ENCODE results near the gene ITPKA. TPM values are rescaled to one million over a fixed set of nuclear protein-coding genes. Genes with fewer than 3 reads are reported as not detected.

ITPKA gene
- total RNA-seq, 1 experiment from 2014 or later: 6.3 TPM

DNA sequence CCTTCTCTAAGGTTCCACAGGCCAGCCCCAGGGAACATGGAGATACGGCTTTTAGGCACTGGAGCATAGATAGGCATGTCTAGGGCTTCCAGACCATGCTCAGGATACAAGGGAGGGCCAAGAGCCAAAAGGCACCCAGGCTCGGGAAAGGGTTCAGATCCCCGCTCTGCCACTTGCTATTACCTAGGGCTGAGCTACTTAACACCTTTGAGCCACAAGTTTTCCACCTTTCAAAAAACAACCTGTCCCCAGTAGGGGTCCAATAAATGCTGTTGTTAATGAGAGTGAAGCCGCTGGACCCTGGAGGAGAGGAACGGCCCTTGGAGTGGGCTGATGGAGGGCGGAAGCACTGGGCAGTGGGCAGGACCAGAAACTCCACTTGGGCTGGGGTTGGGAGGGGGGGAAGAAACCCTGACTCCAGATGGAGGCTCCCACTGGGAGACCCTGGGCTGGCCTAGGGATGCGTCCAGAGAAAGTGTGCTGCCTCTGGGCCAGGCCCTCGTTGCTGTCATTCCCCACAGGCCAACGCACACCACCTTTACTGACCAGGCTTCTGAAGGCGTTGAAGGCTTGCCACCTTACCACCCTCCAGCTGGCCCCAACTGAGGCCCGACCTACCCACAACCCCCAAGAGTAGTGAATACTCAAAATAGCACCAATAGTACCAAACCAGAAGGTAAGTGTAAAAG is 8.6 kb upstream of the ITPKA start:
- Histone ChIP-seq H3K27ac (ENCODE audit: low read length) (no peak overlapping the region), H3K36me3 (ENCODE audit: control insufficient read depth, insufficient read depth, low read length) (no peaks in the 10 kb centered on the region; the same call in 1 of the 2 replicates), H3K9me3 (ENCODE audit: control insufficient read depth, insufficient read depth, low read depth, low read length) (no peaks in the 10 kb centered on the region), H3K4me3 (ENCODE audit: low read depth in 2 of 2, low read length in 2 of 2) (no peak overlapping the region), H3K4me1 (ENCODE audit: control insufficient read depth, insufficient read depth, low read length) (no peaks in the 10 kb centered on the region), H3K27me3 (ENCODE audit: control insufficient read depth, insufficient read depth, low read length) (no peaks in the 10 kb centered on the region)
- no peak for TF ChIP-seq REST (IDR thresholded peaks at IDR 0.05; ENCODE audit: insufficient read depth in 1 of 2, low read depth in 2 of 2, low read length in 1 of 2)
- TF ChIP-seq POLR2AphosphoS5 (IDR thresholded peaks at IDR 0.05; ENCODE audit: low read depth, low read length): no peak; the same call in 1 of the 2 replicates
- TF ChIP-seq TCF7L2 (IDR thresholded peaks at IDR 0.05; ENCODE audit: low read depth, low read length): no peak
- TF ChIP-seq, protein P1, sequence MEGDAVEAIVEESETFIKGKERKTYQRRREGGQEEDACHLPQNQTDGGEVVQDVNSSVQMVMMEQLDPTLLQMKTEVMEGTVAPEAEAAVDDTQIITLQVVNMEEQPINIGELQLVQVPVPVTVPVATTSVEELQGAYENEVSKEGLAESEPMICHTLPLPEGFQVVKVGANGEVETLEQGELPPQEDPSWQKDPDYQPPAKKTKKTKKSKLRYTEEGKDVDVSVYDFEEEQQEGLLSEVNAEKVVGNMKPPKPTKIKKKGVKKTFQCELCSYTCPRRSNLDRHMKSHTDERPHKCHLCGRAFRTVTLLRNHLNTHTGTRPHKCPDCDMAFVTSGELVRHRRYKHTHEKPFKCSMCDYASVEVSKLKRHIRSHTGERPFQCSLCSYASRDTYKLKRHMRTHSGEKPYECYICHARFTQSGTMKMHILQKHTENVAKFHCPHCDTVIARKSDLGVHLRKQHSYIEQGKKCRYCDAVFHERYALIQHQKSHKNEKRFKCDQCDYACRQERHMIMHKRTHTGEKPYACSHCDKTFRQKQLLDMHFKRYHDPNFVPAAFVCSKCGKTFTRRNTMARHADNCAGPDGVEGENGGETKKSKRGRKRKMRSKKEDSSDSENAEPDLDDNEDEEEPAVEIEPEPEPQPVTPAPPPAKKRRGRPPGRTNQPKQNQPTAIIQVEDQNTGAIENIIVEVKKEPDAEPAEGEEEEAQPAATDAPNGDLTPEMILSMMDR (IDR thresholded peaks at IDR 0.05): no peak
- no peak for TF ChIP-seq SIN3A (IDR thresholded peaks at IDR 0.05; ENCODE audit: borderline replicate concordance, insufficient read depth, low read depth, low read length)
- intact Hi-C loops (cut with micrococcal nuclease; ENCODE audit: unreplicated experiment) (no loop called here), in situ Hi-C loops (cut with HindIII; ENCODE audit: low pct_unique_long_range_greater_than_20kb, low sequenced_read_pairs) (no loop called here)
- ChIA-PET CTCF (interaction anchor here (0.6 kb wide), 1 partner anchor 101 kb away, joined by 5 read pairs; no protein-coding TSS in a partner anchor), POLR2A (interaction anchor here (0.6 kb wide), 1 partner anchor 20 kb away, joined by 3 read pairs; no protein-coding TSS in a partner anchor)
- BruUV-seq (replicated peaks): no TSS peak
- DNase-seq (ENCODE audit: low read depth, low spot score): no peak
- 0 out of 2 replicates have a peak, but pooled peaks have one; percentile 31 for ATAC-seq

- no peaks in the 10 kb centered on the region for H3K27me3 ChIP-seq (ENCODE audit: control insufficient read depth, insufficient read depth, low read length)
- H3K4me3 ChIP-seq (ENCODE audit: low read depth in 2 of 2, low read length in 2 of 2): no peak overlapping the region
- intact Hi-C loops (cut with micrococcal nuclease; ENCODE audit: unreplicated experiment) (no loop called here), in situ Hi-C loops (cut with HindIII; ENCODE audit: low pct_unique_long_range_greater_than_20kb, low sequenced_read_pairs) (no loop called here)
- TF ChIP-seq, protein P1 (IDR thresholded peaks at IDR 0.05): no peak
- TF ChIP-seq SIN3A (IDR thresholded peaks at IDR 0.05; ENCODE audit: borderline replicate concordance, insufficient read depth, low read depth, low read length) (no peak), TCF7L2 (IDR thresholded peaks at IDR 0.05; ENCODE audit: low read depth, low read length) (no peak), REST (IDR thresholded peaks at IDR 0.05; ENCODE audit: insufficient read depth in 1 of 2, low read depth in 2 of 2, low read length in 1 of 2) (no peak), POLR2AphosphoS5 (IDR thresholded peaks at IDR 0.05; ENCODE audit: low read depth, low read length) (no peak)
- CTCF ChIA-PET: no interaction called here
- no peaks in the 10 kb centered on the region for H3K9me3 ChIP-seq (ENCODE audit: control insufficient read depth, insufficient read depth, low read depth, low read length)
- BruUV-seq (replicated peaks): no TSS peak
- ATAC-seq (no peak), DNase-seq (ENCODE audit: low read depth, low spot score) (no peak)
- H3K36me3 ChIP-seq (ENCODE audit: control insufficient read depth, insufficient read depth, low read length): no peaks in the 10 kb centered on the region
- H3K4me1 ChIP-seq (ENCODE audit: control insufficient read depth, insufficient read depth, low read length): no peaks in the 10 kb centered on the region
- H3K27ac ChIP-seq (ENCODE audit: low read length): no peak overlapping the region
- POLR2A ChIA-PET: no interaction called here
These were observed 7.4 kb upstream of the ITPKA start for GRCh38 chr15:41486286-41486685.

Data from Panc1 (cell line).